H9 (cell line): ENCODE results near the gene PPP1R12B. TPM values are rescaled to one million over a fixed set of nuclear protein-coding genes. Genes with fewer than 3 reads are reported as not detected.
A peak's percentile ranks its signal among the peaks of the same experiment; 100 is the strongest.

Experiments
- DNase-seq: peaks from one replicate; pipeline ENCODE4 v3.0.0-alpha.2; 2017
- H2AFZ ChIP-seq: one replicate; pipeline ENCODE4 v1.6.1; 2013; ENCODE audit warnings: mild to moderate bottlenecking, low read length, control low read depth, moderate library complexity
- H2AK5ac ChIP-seq: 2 replicates; pipeline ENCODE4 v1.6.1; 2013; ENCODE audit warnings: low read length, control low read depth, mixed read lengths; ENCODE audit not compliant: insufficient read length
- H2BK120ac ChIP-seq: one replicate; pipeline ENCODE4 v1.6.1; 2013; ENCODE audit warnings: low read depth, mild to moderate bottlenecking, low read length, control low read depth, inconsistent platforms; ENCODE audit not compliant: poor library complexity, severe bottlenecking
- H2BK12ac ChIP-seq: 2 replicates; pipeline ENCODE4 v1.6.1; 2013; ENCODE audit warnings: low read length, control low read depth, mixed read lengths, low read depth; ENCODE audit not compliant: insufficient read length
- H2BK15ac ChIP-seq: 2 replicates; pipeline ENCODE4 v1.6.1; 2013; ENCODE audit warnings: low read depth, low read length, control low read depth
- H2BK20ac ChIP-seq: one replicate; pipeline ENCODE4 v1.6.1; 2013; ENCODE audit warnings: low read depth, mild to moderate bottlenecking, low read length, control low read depth, inconsistent platforms; ENCODE audit not compliant: poor library complexity, severe bottlenecking
- H2BK5ac ChIP-seq: 2 replicates; pipeline ENCODE4 v1.6.1; 2013; ENCODE audit warnings: low read length, control low read depth, mixed read lengths; ENCODE audit not compliant: insufficient read length
- H3K14ac ChIP-seq: 2 replicates; pipeline ENCODE4 v1.6.1; 2013; ENCODE audit warnings: low read length, control low read depth; ENCODE audit not compliant: insufficient read depth
- H3K18ac ChIP-seq: 2 replicates; pipeline ENCODE4 v1.6.1; 2013; ENCODE audit warnings: low read depth, mild to moderate bottlenecking, mixed read lengths, low read length, control low read depth; ENCODE audit not compliant: insufficient read length
- H3K23ac ChIP-seq: 2 replicates; pipeline ENCODE4 v1.6.1; 2013; ENCODE audit warnings: low read length, control low read depth, mixed read lengths, low read depth; ENCODE audit not compliant: insufficient read length
- H3K23me2 ChIP-seq: 2 replicates; pipeline ENCODE4 v1.6.1; 2013; ENCODE audit warnings: low read depth, mild to moderate bottlenecking, mixed read lengths, low read length, control low read depth; ENCODE audit not compliant: insufficient read length, poor library complexity, severe bottlenecking
- H3K27ac ChIP-seq: 2 replicates; pipeline ENCODE4 v1.5.1; 2013; ENCODE audit warnings: low read length, control low read depth, mixed read lengths, low read depth; ENCODE audit not compliant: insufficient read length
- H3K27me3 ChIP-seq: 2 replicates; pipeline ENCODE4 v1.6.1; 2013; ENCODE audit warnings: low read length, control low read depth, inconsistent platforms; ENCODE audit not compliant: insufficient read depth
- H3K4ac ChIP-seq: 2 replicates; pipeline ENCODE4 v1.6.1; 2013; ENCODE audit warnings: low read depth, mild to moderate bottlenecking, control low read depth, inconsistent platforms, low read length, moderate library complexity
- H3K4me1 ChIP-seq: 2 replicates; pipeline ENCODE4 v1.6.1; 2013; ENCODE audit warnings: low read length, control low read depth, inconsistent platforms; ENCODE audit not compliant: insufficient read depth
- H3K4me2 ChIP-seq: 2 replicates; pipeline ENCODE4 v1.6.1; 2013; ENCODE audit warnings: low read length, control low read depth, mixed read lengths; ENCODE audit not compliant: insufficient read length, insufficient read depth
- H3K56ac ChIP-seq: 2 replicates; pipeline ENCODE4 v1.6.1; 2013; ENCODE audit warnings: low read depth, mild to moderate bottlenecking, mixed read lengths, low read length, control low read depth; ENCODE audit not compliant: insufficient read length
- H3K79me1 ChIP-seq: 2 replicates; pipeline ENCODE4 v1.6.1; 2013; ENCODE audit warnings: low read depth, mild to moderate bottlenecking, moderate library complexity, low read length, control low read depth, inconsistent platforms; ENCODE audit not compliant: insufficient read depth, poor library complexity, severe bottlenecking
- H3K79me2 ChIP-seq: 2 replicates; pipeline ENCODE4 v1.6.1; 2013; ENCODE audit warnings: low read length, control low read depth, inconsistent platforms; ENCODE audit not compliant: insufficient read depth
- H3K9ac ChIP-seq: 2 replicates; pipeline ENCODE4 v1.6.1; 2013; ENCODE audit warnings: low read length, control low read depth, mixed read lengths; ENCODE audit not compliant: insufficient read length; ENCODE audit errors: extremely low read depth
- H3K9me3 ChIP-seq: one replicate; pipeline ENCODE4 v1.6.1; 2013; ENCODE audit warnings: low read depth, low read length, inconsistent platforms; ENCODE audit not compliant: control insufficient read depth
- H3T11ph ChIP-seq: one replicate; pipeline ENCODE4 v1.6.1; 2013; ENCODE audit warnings: mild to moderate bottlenecking, low read length, control low read depth, inconsistent platforms
- H4K20me1 ChIP-seq: one replicate; pipeline ENCODE4 v1.6.1; 2013; ENCODE audit not compliant: control insufficient read depth, insufficient read length, insufficient read depth
- H4K5ac ChIP-seq: 2 replicates; pipeline ENCODE4 v1.6.1; 2013; ENCODE audit warnings: low read depth, mild to moderate bottlenecking, mixed read lengths, low read length, control low read depth; ENCODE audit not compliant: insufficient read length
- H4K8ac ChIP-seq: replicated peaks from 2 replicates; pipeline ENCODE4 v1.6.1; 2013; ENCODE audit warnings: low read length, control low read depth, mixed read lengths, low read depth; ENCODE audit not compliant: insufficient read length
- H4K91ac ChIP-seq: 2 replicates; pipeline ENCODE4 v1.6.1; 2013; ENCODE audit warnings: low read depth, mild to moderate bottlenecking, moderate library complexity, mixed read lengths, low read length, control low read depth; ENCODE audit not compliant: insufficient read length
- H3K27ac Mint-ChIP-seq, 3 experiments: 2 replicates in 2 of 3; 3 replicates in 1 of 3; pipeline ENCODE4 v1.8.0; 2020 to 2021; ENCODE audit warnings: mixed read lengths in 3 of 3, mild to moderate bottlenecking in 1 of 3, moderate library complexity in 1 of 3
- H3K27me3 Mint-ChIP-seq: 2 replicates; pipeline ENCODE4 v1.8.0; 2021; ENCODE audit warnings: low read depth, mild to moderate bottlenecking, moderate library complexity, mixed read lengths
- H3K36me3 Mint-ChIP-seq, 3 experiments: 2 replicates in 2 of 3; 3 replicates in 1 of 3; pipeline ENCODE4 v1.8.0; 2020 to 2021; ENCODE audit warnings: low read depth in 3 of 3, mixed read lengths in 3 of 3; ENCODE audit not compliant: insufficient read depth in 1 of 3
- H3K4me1 Mint-ChIP-seq, 2 experiments: 2 replicates each; pipeline ENCODE4 v1.8.0; 2020; ENCODE audit warnings: mixed read lengths in 2 of 2
- H3K4me3 Mint-ChIP-seq, 2 experiments: 2 replicates in 1 of 2; 3 replicates in 1 of 2; pipeline ENCODE4 v1.8.0; 2020 to 2021; ENCODE audit warnings: mild to moderate bottlenecking in 2 of 2, mixed read lengths in 2 of 2, moderate library complexity in 1 of 2
- H3K9me3 Mint-ChIP-seq, 2 experiments: 2 replicates in 1 of 2; 3 replicates in 1 of 2; pipeline ENCODE4 v1.8.0; 2020; ENCODE audit warnings: mild to moderate bottlenecking in 2 of 2, mixed read lengths in 2 of 2, moderate library complexity in 1 of 2
- CTCF ChIP-seq: fragments of 200-600 bp; sonication (generic); conservative IDR thresholded peaks from 3 replicates; pipeline ENCODE4 v1.8.0; 2021; ENCODE audit warnings: antibody characterized with exemption, mild to moderate bottlenecking
- WGBS: extraction: QIAGEN DNeasy Blood & Tissue Kit; methylation state at CpG from one replicate; pipeline ENCODE4 v1.1.7; 2013; ENCODE audit warnings: missing lambda C conversion rate, low lambda C conversion rate, mixed read lengths; ENCODE audit not compliant: insufficient read length; ENCODE audit errors: extremely low coverage; 5-methylcytosine and 5-hydroxymethylcytosine counted together
- total RNA-seq: library from RNA; stranded (reverse); gene quantifications from 2 replicates; pipeline ENCODE4 v1.2.1, GENCODE V29; 2021

PPP1R12B gene
- total RNA-seq, 1 experiment from 2014 or later: 12.9 TPM

GRCh38 chr1:202562444-202563060, 214.1 kb downstream of the PPP1R12B start:
- WGBS: no CpG with 5 or more reads among the region's 13 CpGs
- no peaks in the 10 kb centered on the region; a peak in 1 of 7 replicates for H3K36me3 Mint-ChIP-seq
- H3K4me2 ChIP-seq: no peak overlapping the region

More at GRCh38 chr1:202562444-202563060, 214.1 kb downstream of the PPP1R12B start:
- H2AK5ac ChIP-seq: no peak overlapping the region
- H3K4me1 ChIP-seq: peaks cover 10% of the 10 kb centered on the region; the same call in 1 of the 2 replicates
- no peak overlapping the region for H3K14ac ChIP-seq
- H3K79me1 ChIP-seq: no peaks in the 10 kb centered on the region
- H3T11ph ChIP-seq: no peak overlapping the region
- no peak overlapping the region for H2AFZ ChIP-seq
- H3K27me3 ChIP-seq: no peaks in the 10 kb centered on the region
- H2BK15ac ChIP-seq: no peak overlapping the region
- no peak overlapping the region for H4K91ac ChIP-seq
- no peaks in the 10 kb centered on the region for H3K79me2 ChIP-seq
- no peaks in the 10 kb centered on the region for H4K20me1 ChIP-seq
- no peak overlapping the region for H2BK5ac ChIP-seq
- Mint-ChIP-seq H3K4me3 (no peak overlapping the region), H3K9me3 (no peaks in the 10 kb centered on the region), H3K27ac (no peak overlapping the region), H3K27me3 (no peaks in the 10 kb centered on the region), H3K4me1 (peaks cover 39 to 47% of the 10 kb centered on the region in 2 experiments)
- no peak overlapping the region for H4K8ac ChIP-seq
- DNase-seq: no peak
- H3K27ac ChIP-seq: no peak overlapping the region
- H2BK12ac ChIP-seq: no peak overlapping the region
- no peak overlapping the region for H3K23ac ChIP-seq
- H3K56ac ChIP-seq: no peak overlapping the region
- H3K23me2 ChIP-seq: no peaks in the 10 kb centered on the region
- H2BK20ac ChIP-seq: no peak overlapping the region
- no peak overlapping the region for H3K18ac ChIP-seq
- no peak overlapping the region for H2BK120ac ChIP-seq
- H3K4ac ChIP-seq: no peak overlapping the region
- H3K9me3 ChIP-seq: no peaks in the 10 kb centered on the region
- no peak overlapping the region for H3K9ac ChIP-seq
- 0 out of 3 replicates have a peak, but pooled peaks have one; percentile 8 for TF ChIP-seq CTCF
- H4K5ac ChIP-seq: no peak overlapping the region
